Activated CD4-positive, alpha-beta T cell treated with anti-CD3 and anti-CD28 coated beads, Interleukin-2, amount 50 U/mL, for 4 hours (primary cell): ENCODE measurements around the gene ELAVL3.

Experiments
- DNase-seq, 2 experiments: peaks; one replicate each; pipeline ENCODE4 v3.0.0-alpha.2; 2020

ELAVL3 gene

GRCh38 chr19:11480715-11481533 lies at the start of gene ELAVL3:
TSS of gene ELAVL3 (minus strand) at chr19:11481046. CDS start at chr19:11480608, 438 bp downstream.
- DNase-seq: no peak

- DNase-seq: peak in 1 of 2 experiments; percentile 12
These were observed 49.6 kb upstream of the ELAVL3 start for GRCh38 chr19:11530432-11530831.

- DNase-seq: peak; percentile 90 to 91
These were observed 47.9 kb upstream of the ELAVL3 start, which contains the start of gene ECSIT for GRCh38 chr19:11528551-11529341. TSS of gene ECSIT (minus strand) at chr19:11529134. CDS start at chr19:11519170, 9,964 bp downstream.

- DNase-seq: no peak
These were observed 38.3 kb upstream of the ELAVL3 start for GRCh38 chr19:11519138-11519537.

- DNase-seq: no peak
These were observed 33.1 kb upstream of the ELAVL3 start for GRCh38 chr19:11513946-11514345.

- DNase-seq: no peak
These were observed 29.6 kb upstream of the ELAVL3 start for GRCh38 chr19:11510444-11510843.

GRCh38 chr19:11507370-11508078 lies 26.7 kb upstream of the ELAVL3 start:
- no peak for DNase-seq

- DNase-seq: no peak
These were observed 26.1 kb upstream of the ELAVL3 start for GRCh38 chr19:11506967-11507366.

GRCh38 chr19:11506101-11506555 lies 25.3 kb upstream of the ELAVL3 start:
- DNase-seq: no peak

- DNase-seq: peak; percentile 91 to 94
These were observed 24.8 kb upstream of the ELAVL3 start, which contains the start of gene ZNF653 for GRCh38 chr19:11505504-11506100. TSS of gene ZNF653 (minus strand) at chr19:11505839. CDS start at chr19:11505786, 53 bp downstream.

GRCh38 chr19:11505032-11505503 lies 24.2 kb upstream of the ELAVL3 start:
- peak; percentile 96 for DNase-seq

GRCh38 chr19:11504502-11505031 lies 23.7 kb upstream of the ELAVL3 start:
- no peak for DNase-seq

- DNase-seq: no peak
These were observed 19.1 kb upstream of the ELAVL3 start for GRCh38 chr19:11499890-11500420.

- no peak for DNase-seq
These were observed 18.4 kb upstream of the ELAVL3 start for GRCh38 chr19:11499220-11499726.

- peak; percentile 58 to 62 for DNase-seq
These were observed 15.7 kb upstream of the ELAVL3 start for GRCh38 chr19:11496391-11497163.

GRCh38 chr19:11495885-11496284 lies 15.0 kb upstream of the ELAVL3 start:
- DNase-seq: no peak

GRCh38 chr19:11495481-11495880 lies 14.6 kb upstream of the ELAVL3 start:
- DNase-seq: no peak

GRCh38 chr19:11494634-11495285 lies 13.9 kb upstream of the ELAVL3 start:
- DNase-seq: no peak

- DNase-seq: no peak
These were observed 8.5 kb upstream of the ELAVL3 start for GRCh38 chr19:11489378-11489777.
